Heart right ventricle (tissue), 16 donors: ENCODE results near the gene CYP4A22. TPM values are rescaled to one million over a fixed set of nuclear protein-coding genes. Genes with fewer than 3 reads are reported as not detected.
"Not testable (repeated sequence)": the region's sequence is repeated elsewhere in the genome, so short reads cannot be mapped to it uniquely, and the experiment has no call there.

Experiments
- ATAC-seq, 8 donors: fragments of 200-7000 bp; cut with Tn5 transposase; one replicate each; pipeline ENCODE4 v1.9.1; 2020; ENCODE audit warnings: mild to moderate bottlenecking in 8 of 8, moderate library complexity in 8 of 8, moderate number of reproducible peaks in 1 of 8
- DNase-seq, 2 donors: peaks; one replicate each; pipeline ENCODE4 v3.0.0-alpha.2; 2020
- H3K27ac ChIP-seq, 10 donors: fragments of 200-600 bp; sonication (generic) in 2 of 10; one replicate each; pipeline versions ENCODE4 v1.5.0 to v1.8.0; 2020 to 2022; ENCODE audit warnings: mild to moderate bottlenecking in 3 of 10
- H3K27me3 ChIP-seq, 7 donors: fragments of 200-600 bp; one replicate each; pipeline ENCODE4 v1.8.0; 2021 to 2022; ENCODE audit warnings: mild to moderate bottlenecking in 2 of 7
- H3K36me3 ChIP-seq, 9 donors: fragments of 200-600 bp; sonication (generic) in 1 of 9; one replicate each; pipeline versions ENCODE4 v1.5.0 to v1.8.0; 2020 to 2022; ENCODE audit warnings: mild to moderate bottlenecking in 2 of 9
- H3K4me1 ChIP-seq, 9 donors: fragments of 200-600 bp; sonication (generic) in 1 of 9; one replicate each; pipeline versions ENCODE4 v1.5.0 to v1.8.0; 2020 to 2022; ENCODE audit warnings: mild to moderate bottlenecking in 4 of 9
- H3K4me3 ChIP-seq, 10 donors: fragments of 200-600 bp; sonication (generic) in 2 of 10; one replicate each; pipeline versions ENCODE4 v1.5.0 to v1.8.0; 2020 to 2022; ENCODE audit warnings: mild to moderate bottlenecking in 7 of 10, moderate library complexity in 2 of 10
- H3K9me3 ChIP-seq, 11 donors: fragments of 200-600 bp in 10 of 11; sonication (generic) in 2 of 11; one replicate each; pipeline versions ENCODE4 v1.5.0 to v1.8.0; 2013 to 2022; ENCODE audit warnings: mild to moderate bottlenecking in 2 of 11, control low read depth in 1 of 11, moderate library complexity in 1 of 11
- WGBS, 2 donors: extraction: QIAGEN DNeasy Blood & Tissue Kit; methylation state at CpG; one replicate each; pipeline ENCODE4 v1.1.7; 2013; ENCODE audit warnings: inconsistent platforms in 1 of 2; 5-methylcytosine and 5-hydroxymethylcytosine counted together
- intact Hi-C, 10 donors: fragments of 100-400 bp; cut with DNase I; formaldehyde crosslinking; loops; one replicate each; pipeline versions ENCODE4 v1.11.1 to v1.14.2; 2022
- polyA plus RNA-seq, 2 donors: library from polyadenylated mRNA; stranded (reverse); fragments of 200-250 nt; gene quantifications; one replicate each; pipeline ENCODE4 v1.2.3, GENCODE V29; 2013
- total RNA-seq, 10 donors: library from RNA; stranded (reverse); fragmentation: NEBNext Ultra II Directional in 3 of 10; extraction: Animal tissue kit (Norgen Biotek cat#: 25700) in 3 of 10; gene quantifications; one replicate each; pipeline versions ENCODE4 v1.2.1 to v1.2.4, GENCODE V29; 2021 to 2023
- TF ChIP-seq, protein P1 (sequence below), 9 donors: fragments of 200-600 bp; sonication (generic) in 2 of 9; IDR thresholded peaks; one replicate each; pipeline versions ENCODE4 v1.5.0 to v1.8.0; 2021 to 2022; ENCODE audit warnings: antibody characterized with exemption in 9 of 9, mild to moderate bottlenecking in 5 of 9, moderate library complexity in 1 of 9
- donor health status: Arrhythmogenic right ventricular cardiomyopathy.
- donor health status: ischemic (EF 13 %, LVEDD 7.1; RV severe dilation, severe dysfunction).
- donor health status: healthy with polysubstance abuse.
- donor health status: DM: no; HTN: yes; CAD: no.
- donor health status: DM: no; HTN: no; CAD: no.
- donor health status: ischemic (EF 25% LVEDD 6.9; RV normal size, moderate dysfunction).
- donor health status: ischemic (EF 25% LVEDD 5.7; RV mildly dilated, moderate dysfunction).
- donor health status: healthy.
- donor health status: DM: yes; HTN: yes; CAD: no.
- donor health status: Ischemic cardiomyopathy.
- donor health status: ischemic (EF 35%, LVEDD 5.7; RV mildly dilated, moderate dysfunction).
- donor health status: nonischemic (EF 11% LVEDD 7.7; RV severe dilation, severe dysfunction).
- donor health status: DM: yes; HTN: yes; CAD: no.
- donor health status: PGD.
- donor health status: ischemic (EF 29% LVEDD 5.4; RV normal size, mild dysfunction).
- donor health status: nonischemic (EF 23%, LVEDD 6.1; RV moderate dilation, normal function).

The CYP4A22 gene
- total and polyA plus RNA-seq, 12 donors: not detected

DNA sequence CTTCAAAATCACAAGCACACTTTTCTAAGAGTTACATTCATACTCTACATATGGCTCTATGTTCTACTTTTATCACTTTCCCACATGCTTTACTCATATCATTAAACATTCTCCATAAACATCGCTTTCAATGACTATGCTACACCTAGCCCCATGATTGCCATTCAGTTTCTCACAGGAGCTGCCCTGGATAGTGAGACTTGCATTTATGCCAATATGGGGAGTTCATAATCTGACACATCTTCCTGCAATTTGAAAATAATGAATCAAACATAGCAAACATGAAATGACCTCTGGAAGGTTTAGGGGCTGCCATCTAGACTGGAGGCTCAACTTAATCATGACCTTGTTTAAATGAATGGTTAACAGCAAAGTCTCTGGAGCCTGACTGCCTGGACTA, 9.0 kb upstream of the CYP4A22 start:
- H3K27ac ChIP-seq: no peak overlapping the region
- ATAC-seq: no peak
- no peaks in the 10 kb centered on the region for H3K9me3 ChIP-seq
- no peaks in the 10 kb centered on the region for H3K4me1 ChIP-seq
- no peaks in the 10 kb centered on the region for H3K27me3 ChIP-seq
- DNase-seq: no peak
- WGBS, 2 donors: 89 to 100% methylated on average over 1 of the region's 1 CpG
- no peak overlapping the region for H3K4me3 ChIP-seq
- no peaks in the 10 kb centered on the region for H3K36me3 ChIP-seq
- intact Hi-C loops: no loop called here
- TF ChIP-seq, protein P1, sequence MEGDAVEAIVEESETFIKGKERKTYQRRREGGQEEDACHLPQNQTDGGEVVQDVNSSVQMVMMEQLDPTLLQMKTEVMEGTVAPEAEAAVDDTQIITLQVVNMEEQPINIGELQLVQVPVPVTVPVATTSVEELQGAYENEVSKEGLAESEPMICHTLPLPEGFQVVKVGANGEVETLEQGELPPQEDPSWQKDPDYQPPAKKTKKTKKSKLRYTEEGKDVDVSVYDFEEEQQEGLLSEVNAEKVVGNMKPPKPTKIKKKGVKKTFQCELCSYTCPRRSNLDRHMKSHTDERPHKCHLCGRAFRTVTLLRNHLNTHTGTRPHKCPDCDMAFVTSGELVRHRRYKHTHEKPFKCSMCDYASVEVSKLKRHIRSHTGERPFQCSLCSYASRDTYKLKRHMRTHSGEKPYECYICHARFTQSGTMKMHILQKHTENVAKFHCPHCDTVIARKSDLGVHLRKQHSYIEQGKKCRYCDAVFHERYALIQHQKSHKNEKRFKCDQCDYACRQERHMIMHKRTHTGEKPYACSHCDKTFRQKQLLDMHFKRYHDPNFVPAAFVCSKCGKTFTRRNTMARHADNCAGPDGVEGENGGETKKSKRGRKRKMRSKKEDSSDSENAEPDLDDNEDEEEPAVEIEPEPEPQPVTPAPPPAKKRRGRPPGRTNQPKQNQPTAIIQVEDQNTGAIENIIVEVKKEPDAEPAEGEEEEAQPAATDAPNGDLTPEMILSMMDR (IDR thresholded peaks at IDR 0.05): no peak

GRCh38 chr1:47128854-47129253, 8.4 kb upstream of the CYP4A22 start:
- ATAC-seq, H3K27ac ChIP-seq, H3K36me3 ChIP-seq, DNase-seq, H3K4me3 ChIP-seq, H3K4me1 ChIP-seq, H3K27me3 ChIP-seq, H3K9me3 ChIP-seq, intact Hi-C loops: not testable (repeated sequence)
- WGBS, 2 donors: 73% methylated on average over 2 of the region's 2 CpGs

DNA sequence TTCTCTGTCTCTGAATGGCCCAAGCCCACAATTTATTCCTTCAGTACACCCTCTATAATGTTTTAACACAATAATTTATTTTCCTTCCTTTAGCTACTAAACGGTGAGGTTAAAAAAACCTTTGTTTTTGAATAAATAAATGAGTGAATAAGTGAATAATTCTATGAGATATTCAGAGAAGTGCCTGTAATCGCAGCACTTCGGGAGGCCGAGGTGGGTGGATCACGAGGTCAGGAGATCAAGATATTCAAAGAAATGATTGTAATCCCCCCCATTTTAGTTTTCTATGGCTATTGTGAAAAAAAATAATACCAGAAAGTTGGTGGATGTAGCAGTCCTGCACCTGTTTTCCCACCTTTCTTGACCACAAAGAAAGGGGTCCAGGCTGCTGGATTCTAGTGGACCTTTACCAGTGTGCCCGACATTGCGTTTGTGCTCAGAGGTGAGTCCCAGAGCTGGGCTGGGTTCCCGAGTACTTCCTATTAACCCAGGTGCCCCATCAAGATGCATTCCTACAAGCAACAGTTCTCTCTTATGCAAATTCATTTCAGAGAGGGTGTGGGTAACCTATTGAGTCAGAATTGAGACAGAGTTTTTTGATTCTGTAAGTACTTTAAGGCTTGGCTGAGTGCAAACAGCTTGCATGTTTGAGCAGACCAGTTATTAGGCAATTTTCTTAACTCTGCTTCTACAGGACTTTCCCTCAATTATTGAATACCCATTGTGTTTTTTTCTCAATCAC, 7.6 kb upstream of the CYP4A22 start:
- H3K9me3 ChIP-seq, H3K27ac ChIP-seq, ATAC-seq, DNase-seq, H3K4me3 ChIP-seq, H3K4me1 ChIP-seq, H3K27me3 ChIP-seq, H3K36me3 ChIP-seq, intact Hi-C loops: not testable (repeated sequence)
- 81 to 83% methylated on average over 8 of the region's 8 CpGs for WGBS, 2 donors

DNA sequence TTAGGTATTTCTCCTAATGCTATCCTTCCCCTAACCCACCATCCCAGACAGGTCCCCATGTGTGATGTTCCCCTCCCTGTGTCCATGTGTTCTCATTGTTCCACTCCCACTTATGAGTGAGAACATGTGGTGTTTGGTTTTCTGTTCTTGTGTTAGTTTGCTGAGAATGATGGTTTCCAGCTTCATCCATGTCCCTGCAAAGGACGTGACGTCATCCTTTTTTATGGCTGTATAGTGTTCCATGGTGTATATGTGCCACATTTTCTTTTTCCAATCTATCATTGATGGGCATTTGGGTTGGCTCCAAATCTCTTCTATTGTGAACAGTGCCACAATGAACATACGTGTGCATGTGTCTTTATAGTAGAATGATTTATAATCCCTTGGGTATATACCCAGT, 4.6 kb upstream of the CYP4A22 start:
- 90 to 93% methylated on average over 3 of the region's 3 CpGs for WGBS, 2 donors
- H3K27ac ChIP-seq, DNase-seq, H3K9me3 ChIP-seq, H3K36me3 ChIP-seq, H3K4me1 ChIP-seq, H3K27me3 ChIP-seq, ATAC-seq, H3K4me3 ChIP-seq, intact Hi-C loops: not testable (repeated sequence)

DNA sequence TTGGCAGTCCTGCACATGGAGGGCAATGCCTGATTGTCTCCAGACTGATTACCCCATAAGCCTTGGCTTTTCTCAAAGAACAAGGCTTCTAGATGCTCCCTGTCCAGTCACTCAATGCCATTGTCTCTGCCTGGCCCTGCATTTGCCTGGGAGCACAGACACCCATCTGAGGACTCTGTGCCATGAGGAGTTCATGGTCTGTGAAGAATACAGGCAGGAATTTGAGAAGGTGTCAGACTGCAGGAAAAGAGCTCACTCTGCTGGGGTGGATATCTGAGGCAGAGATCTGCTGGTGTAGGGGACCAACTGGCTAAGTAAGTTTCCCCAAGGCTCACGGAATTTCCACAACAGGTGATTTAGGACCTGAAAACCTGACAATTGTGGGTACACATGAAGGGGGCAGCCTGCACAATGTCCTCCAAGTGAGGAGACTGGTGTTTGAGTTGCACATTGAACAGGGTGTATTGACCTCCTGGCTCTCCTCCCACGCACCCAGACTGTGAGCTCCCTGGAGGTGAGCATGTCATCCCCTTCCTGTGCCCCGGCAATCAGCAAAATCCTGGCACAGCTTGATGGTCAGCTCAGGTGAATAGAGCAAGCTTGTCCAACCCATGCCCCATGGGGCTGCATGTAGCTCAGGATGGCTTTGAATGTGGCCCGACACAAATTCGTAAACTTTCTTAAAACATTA, 829 bp downstream of the CYP4A22 start:
- Histone ChIP-seq H3K9me3 (peaks cover 0 to 8% (median 0%) of the 10 kb centered on the region in 11 donors), H3K4me1 (no peaks in the 10 kb centered on the region), H3K4me3 (no peak overlapping the region), H3K27ac (no peak overlapping the region), H3K27me3 (peaks cover 0 to 6% (median 0%) of the 10 kb centered on the region in 7 donors), H3K36me3 (no peaks in the 10 kb centered on the region)
- WGBS, 2 donors: 74 to 80% methylated on average over 5 of the region's 5 CpGs
- intact Hi-C loops: no loop called here
- TF ChIP-seq, protein P1 (IDR thresholded peaks at IDR 0.05): no peak
- ATAC-seq: no peak
- DNase-seq: no peak

GRCh38 chr1:47140358-47140757, 3.1 kb downstream of the CYP4A22 start:
- H3K9me3 ChIP-seq, H3K4me1 ChIP-seq, ATAC-seq, intact Hi-C loops, DNase-seq, H3K4me3 ChIP-seq, H3K36me3 ChIP-seq, H3K27ac ChIP-seq, H3K27me3 ChIP-seq: not testable (repeated sequence)
- 65 to 68% methylated on average over 3 of the region's 3 CpGs for WGBS, 2 donors
